Right forelimb (tissue), 1 donor: Measurements from ENCODE around the gene YPEL1.

Experiments used
- DNase-seq: peaks from one replicate; pipeline ENCODE4 v3.0.0-alpha.2; 2018

The YPEL1 gene

DNA sequence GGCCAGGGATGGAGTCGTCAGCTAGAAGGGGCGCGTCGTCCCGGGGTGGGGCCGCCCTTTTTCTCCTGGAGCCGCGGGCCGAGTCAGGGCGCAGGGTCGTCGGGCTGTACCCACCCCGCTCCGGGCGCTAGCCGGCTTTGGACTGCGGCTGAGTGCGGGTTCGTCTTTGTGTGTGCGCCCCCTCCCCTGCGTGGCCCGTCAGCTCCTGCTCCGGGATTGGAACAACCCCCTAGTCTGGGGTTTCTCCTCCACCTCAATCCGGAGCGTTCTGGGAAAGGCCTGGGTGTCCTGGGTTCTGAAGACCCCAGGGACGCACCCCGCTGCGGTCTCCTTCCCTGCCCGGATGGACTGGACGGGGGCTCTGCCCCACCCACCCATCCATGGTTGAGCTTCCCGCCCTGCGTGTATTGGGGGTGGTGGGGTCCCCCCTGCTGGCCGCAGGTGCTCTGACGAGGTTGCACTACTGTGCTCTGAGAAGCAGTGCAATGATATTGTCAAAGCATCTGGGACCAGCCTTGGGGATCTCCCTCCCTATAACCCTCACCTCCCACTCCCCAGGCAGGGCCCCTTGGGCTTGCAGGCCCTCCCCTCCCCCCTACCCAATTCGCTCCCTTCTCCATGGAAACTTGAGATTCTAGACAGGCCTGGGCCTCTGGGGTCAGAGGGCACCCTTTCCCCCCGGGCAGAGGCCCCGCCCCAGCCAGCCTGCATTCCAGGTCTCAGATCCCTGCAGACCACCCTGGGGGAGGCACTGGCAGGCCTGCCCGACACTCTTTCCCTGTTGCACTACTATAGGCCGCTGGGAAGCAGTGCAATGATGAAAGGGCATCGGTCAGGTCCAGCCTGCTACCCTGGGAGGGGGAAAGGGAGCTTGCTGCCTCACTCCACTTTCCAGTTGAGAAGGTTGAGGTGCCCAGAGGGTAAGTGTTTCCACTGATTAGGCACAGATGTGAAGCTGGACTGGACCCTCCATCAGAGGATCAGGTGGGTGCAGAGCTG, 82.7 kb downstream of the YPEL1 start:
- DNase-seq = no peak

GRCh38 chr22:21652010-21652546, 83.5 kb downstream of the YPEL1 start:
- DNase-seq = peak; percentile 95

- DNase-seq = no peak
Measured at GRCh38 chr22:21651521-21652009, 84.0 kb downstream of the YPEL1 start.

DNA sequence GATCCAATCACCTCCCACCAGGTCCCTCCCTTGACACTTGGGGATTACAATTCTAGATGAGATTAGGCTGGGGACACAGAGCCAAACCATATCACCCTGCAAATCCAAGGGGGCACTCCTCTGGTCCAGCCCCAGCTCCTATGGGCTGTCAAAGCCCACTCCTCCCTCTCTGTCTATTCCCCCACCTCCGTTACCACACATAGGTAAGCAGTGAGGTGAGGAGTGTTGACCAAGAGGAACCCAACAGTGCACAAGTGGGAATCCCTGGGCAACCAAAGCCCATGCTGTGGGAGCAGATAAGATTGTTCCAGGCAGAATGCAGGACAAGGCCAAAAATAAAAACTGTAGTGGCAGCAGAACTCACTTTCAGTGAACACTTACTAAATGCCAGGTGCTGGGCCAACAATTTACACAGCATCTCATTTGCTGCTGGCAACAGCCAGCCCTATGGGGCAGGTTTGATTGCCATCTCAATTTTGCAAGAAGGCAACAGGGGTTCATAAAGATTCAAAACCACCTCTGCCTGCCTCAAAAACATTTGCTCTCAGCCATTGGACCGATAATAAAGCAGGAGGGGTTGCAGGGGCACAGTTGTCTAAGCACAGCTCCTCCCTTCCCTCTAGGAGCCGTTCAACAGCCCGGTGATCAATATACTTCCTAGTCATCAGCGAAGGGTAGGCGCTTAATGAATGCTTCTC, 84.6 kb downstream of the YPEL1 start:
- no peak for DNase-seq

DNA sequence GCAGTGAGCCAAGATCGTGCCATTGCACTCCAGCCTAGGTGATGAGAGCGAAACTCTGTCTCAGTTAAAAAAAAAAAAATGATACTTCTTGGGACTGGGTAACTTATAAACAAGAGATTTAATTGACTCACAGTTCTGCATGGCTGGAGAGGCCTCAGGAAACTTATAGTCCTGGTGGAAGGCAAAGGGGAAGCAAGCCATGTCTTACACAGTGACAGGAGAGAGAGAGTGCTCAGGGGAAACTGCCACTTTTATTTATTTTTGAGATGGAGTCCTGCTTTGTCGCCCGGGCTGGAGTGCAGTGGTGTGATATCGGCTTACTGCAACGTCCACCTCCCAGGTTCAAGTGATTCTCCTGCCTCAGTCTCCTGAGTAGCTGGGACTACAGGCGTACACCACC, 85.3 kb downstream of the YPEL1 start:
- DNase-seq = no peak
